Mucosa of gallbladder (tissue), 1 donor: ENCODE data around the gene KAT6B. TPM values are rescaled to one million over a fixed set of nuclear protein-coding genes. Genes with fewer than 3 reads are reported as not detected.

Source experiments
- DNase-seq: peaks from one replicate; pipeline ENCODE4 v3.0.0-alpha.2; 2020; ENCODE audit warnings: low spot score
- total RNA-seq: library from RNA; stranded (reverse); gene quantifications from one replicate; pipeline ENCODE4 v1.2.1, GENCODE V29; 2021
- donor health status: DM: no; HTN: no; CAD: no.

The KAT6B gene
- total RNA-seq, 1 donor from 2014 or later, result 33.0 TPM

DNA sequence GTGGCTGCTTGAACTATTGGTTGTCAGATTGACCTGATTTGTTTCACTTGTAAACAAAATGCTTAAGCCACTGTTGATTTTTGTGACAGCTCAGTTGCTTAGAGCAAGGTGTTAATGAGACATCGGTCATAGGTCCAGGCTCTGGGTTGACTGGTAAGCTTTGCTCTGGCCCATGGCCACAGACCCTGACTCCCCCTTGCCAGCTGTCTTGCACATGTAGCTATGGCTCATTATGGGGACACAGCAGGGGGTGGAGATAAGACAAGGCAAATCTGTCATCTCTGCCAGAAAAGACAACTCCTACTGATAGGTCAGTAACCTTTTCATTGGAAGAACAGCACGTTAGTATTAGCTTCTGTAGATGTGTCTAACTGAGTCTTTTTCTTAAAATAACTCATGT lies 95.3 kb downstream of the KAT6B start:
- DNase-seq, result no peak

DNA sequence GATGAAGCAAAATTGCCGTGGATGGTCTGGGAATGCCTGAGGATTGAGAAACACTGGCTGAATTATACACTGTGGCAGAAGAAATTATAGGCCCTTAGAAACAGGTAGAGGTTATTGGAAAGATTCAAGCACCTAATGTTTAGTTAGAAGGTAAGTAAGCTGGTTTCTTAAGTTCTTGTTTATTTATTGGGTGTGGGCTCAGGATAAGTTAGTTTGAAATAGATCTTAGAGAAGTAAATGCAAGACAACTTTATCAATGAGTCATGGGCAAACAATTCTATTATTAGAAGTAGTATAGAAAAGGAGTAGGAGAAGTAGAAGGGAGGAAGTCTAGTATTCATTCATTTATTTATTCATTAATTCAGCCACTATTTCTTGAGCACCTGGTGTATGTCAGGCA lies 96.5 kb downstream of the KAT6B start:
- DNase-seq, result no peak

DNA sequence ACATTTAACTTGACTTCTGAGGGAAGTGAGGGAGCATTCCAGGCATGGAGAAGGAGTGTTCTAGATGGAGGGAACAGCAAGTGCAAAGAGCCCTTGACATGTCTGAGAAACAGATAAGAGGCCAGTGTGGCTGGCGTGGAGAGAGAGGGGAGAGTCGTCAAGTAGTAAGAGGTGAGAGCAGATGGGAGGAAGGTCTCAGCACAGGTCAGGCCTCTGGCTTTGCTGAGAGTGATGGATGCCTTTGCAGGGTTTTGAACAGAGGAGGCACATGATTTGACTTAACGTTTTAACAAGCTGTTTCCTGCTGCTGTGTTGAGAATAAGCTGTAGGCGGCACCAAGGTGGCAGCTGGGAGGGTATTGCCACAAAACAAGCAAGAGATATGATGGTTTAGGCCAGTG lies 97.2 kb downstream of the KAT6B start:
- no peak for DNase-seq

DNA sequence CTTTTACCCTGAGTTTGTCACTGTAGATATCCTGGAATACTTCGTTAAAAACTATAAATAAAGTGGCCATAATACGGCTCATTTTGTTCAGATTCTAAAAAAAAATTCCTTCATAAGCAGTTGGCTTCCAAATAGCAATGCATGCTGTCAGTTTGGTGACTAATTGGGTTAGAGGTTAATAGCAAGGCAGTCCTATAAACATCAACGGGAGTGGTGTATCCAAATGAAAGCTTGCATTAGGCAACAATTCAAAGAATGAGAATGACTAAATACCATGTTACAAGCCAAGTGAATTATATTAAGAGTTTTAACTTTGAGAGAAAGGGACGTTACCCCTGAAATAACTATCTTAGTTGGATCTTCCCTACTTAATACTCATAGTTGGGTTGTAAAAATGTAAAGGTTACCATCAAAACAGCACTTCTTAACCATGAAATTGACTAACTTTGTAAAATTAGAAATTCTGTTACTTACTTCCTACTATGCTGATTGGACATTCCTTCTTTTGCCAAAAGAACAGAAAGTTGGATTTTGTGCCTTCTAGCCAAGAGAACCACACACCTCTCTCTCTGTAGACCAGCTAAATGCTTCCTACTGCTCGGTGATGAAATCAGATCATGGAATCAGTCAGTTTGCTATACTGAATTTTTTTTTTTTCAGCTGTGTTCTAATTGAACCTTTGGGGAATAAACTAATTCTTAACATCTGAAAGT lies 98.0 kb downstream of the KAT6B start:
- no peak for DNase-seq

DNA sequence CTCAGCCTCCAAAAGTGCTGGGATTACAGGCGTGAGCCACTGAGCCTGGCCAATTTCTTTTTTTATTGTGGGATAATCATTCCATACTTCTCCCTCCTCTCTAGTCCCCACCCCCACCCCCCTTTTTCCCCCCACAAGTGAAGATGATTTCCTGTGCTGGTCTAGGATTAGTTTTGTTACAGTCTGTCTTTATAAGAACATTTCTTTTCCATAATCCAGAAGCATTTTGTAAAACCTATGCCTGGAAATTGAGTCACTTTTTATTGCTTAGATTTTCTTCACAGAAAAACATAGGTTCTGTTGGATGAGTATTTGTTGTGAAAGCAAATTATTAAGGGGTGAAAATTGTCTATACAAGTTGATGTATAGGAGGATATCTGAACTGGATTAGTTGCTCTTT lies 98.9 kb downstream of the KAT6B start:
- no peak for DNase-seq

DNA sequence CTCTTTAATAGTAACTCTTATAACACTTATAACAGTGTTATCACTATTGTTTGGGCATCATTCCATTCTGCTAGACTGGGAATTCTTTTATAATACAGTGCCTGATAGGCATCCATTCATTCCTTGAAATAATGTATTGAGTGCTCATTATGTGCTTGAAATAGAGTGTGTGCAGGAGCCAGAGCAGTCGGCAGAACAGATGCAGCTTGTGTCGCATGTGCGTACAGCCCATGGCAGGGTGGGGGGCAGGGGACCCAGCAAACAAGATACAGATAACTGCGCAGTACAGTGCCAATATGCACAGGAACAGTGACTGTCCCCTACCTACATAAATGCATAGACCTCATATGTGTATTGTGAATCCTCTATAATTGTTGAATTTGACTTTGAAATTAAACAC lies 99.3 kb downstream of the KAT6B start:
- no peak for DNase-seq

DNA sequence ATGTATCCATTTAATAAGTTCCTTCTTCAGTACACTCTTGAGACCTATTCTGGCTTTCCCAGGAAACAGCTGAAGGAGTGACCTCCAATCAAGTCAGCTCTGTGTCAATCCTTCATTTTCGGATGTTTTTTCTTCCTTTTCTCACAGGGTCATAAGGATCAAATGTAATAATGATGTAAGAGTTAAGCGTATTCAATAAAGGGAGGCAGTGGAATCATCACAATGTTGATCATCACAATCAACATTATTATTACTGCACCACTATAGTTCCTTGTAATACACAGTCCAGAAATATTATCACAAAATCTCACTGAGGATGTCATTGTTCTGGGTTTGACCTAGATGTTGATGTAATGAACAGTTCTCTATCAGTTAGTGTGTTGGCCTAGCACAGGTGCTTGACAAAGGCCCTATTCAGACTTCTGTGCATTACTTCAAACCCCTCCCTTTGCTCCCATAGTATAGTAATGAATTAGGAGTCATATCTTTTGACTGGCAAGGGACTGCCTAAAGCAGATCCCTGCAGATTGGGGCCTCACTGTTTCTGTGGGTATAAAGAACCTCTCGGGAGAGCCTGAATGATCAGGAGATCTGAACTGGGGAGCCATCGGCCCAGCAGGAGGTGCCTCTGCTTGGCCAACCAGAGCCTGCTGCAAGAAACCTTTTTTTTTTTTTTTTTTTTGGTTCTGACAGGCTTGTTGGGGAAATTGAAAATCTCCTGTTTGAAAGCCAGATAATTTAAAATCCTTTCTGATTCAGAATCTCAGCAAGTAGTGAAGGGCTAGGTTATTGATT lies 100.6 kb downstream of the KAT6B start:
- no peak for DNase-seq

DNA sequence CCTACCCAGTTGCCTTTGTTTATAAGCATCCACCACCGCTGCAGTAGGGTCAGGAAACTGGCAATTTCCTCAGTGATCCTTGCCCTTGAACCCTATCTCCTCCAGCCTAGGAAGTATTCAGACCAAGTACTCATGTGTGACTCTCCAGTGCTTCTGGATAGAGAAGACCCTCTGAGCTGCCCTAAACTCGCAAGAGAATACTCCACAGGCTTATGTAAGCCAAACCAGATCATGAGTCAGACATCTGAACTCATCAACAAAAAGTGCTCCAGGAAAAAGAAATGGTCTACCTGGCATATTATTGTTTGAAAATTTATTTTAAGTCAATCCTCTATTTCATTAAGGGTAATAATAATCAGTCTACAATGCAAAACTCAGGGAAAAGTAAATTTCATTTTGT lies 101.3 kb downstream of the KAT6B start:
- no peak for DNase-seq

DNA sequence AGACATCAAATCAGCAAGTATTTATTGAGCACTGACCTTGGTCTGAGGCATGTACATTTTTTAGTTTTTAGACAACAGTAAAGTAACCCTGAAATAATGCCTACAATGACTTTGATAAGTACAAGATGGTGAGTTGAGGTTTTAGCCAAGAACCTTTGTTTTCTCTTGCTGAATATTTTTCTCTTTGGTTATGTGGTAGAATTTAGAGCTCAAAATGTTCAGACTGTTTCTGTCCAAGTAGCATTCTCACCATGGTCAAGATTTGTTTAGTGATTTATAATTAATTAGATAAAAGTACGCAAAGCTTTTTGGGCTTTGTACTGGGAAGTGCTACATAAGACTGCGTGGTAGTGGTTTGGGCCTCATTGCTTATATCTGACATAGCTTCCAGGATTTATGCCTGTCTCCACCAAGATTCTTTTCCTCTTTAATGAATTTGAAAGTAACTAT lies 102.4 kb downstream of the KAT6B start:
- no peak for DNase-seq

DNA sequence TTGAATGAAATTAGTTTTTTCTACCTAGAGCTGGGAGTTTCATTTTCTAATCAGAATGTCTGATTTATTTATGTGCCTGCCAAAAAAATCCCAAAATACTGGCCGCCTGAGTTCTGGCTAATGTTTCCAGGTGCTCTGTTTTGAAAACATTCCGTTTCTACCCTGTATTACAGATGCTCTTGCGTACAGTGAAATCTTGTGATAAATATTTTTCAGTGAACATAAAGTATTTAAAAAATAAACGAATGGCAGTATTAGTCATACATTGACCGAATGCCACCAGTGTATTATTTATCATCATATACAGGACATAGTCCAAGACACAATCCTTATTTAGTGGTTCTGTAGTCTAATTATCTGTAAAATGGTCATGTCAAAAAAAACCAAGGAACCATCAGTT lies 102.8 kb downstream of the KAT6B start:
- DNase-seq, result no peak

DNA sequence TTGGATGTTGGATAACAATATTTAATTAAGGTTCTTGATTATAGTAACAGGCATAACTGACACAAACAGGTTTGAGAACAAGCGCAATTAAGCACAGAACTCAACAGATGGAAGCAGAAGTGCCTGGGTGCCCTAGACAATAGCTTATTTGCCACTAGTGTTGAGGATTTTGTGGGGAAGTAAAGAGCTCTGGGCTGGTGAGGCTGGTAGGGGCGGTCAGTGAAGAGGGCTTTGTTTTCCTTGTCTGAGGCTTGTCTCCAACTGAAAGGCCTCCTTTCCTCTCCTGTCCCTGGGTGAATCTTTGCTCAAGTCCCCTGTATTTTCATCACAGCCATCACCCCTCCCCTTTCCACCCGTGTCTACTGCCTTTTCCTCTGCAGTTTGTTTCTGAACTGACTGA lies 104.6 kb downstream of the KAT6B start:
- DNase-seq, result no peak

DNA sequence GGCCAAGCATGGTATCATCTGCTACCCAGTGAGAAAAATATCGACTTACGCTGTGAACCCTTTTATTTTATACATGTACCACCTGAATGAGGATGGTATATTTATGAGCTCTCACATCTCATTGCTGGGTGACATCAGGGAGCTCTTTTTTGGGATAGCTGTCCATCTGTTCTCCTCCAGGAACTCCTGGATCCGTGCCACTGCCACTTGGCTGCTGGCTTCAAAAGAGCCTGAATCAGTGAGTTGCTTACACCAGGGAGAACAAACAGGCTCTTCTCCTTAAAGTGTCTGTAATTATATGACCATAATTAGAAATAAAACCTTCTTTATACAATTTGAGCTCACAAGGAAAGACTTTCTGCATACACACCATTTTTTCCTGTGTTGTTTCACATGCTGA lies 106.2 kb downstream of the KAT6B start:
- no peak for DNase-seq

DNA sequence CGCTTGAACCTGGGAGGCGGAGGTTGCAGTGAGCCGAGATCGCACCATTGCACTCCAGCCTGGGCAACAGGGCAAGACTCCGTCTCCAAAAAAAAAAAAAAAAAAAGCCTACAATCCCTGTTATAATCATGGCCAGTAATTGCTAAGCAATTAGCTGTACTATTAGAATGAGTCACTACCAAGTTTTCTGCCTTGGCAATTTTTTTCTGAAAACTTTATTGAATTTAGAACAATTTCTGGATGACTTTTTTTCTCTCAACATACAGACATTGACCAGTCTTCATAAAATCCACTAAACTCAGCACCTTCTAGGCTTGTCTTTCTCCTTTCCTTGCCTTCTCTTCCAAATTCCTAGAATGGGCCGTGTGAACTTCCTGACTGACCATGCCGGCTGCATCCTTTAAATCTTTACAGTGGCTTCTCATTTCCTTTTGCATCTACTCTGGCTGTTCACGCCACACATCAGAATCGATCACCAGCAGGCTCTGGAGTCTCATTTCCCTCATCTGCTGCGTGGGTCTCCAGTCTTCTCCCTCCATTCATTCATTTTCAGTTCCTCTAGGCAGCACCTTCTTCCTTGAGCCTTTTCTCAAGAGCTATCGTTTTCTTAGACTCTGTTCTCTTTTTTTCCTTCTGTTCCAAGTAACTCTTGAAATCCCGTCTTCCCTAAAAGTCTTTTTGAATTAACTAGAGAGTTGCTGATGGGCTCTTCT lies 107.9 kb downstream of the KAT6B start:
- DNase-seq, result no peak

DNA sequence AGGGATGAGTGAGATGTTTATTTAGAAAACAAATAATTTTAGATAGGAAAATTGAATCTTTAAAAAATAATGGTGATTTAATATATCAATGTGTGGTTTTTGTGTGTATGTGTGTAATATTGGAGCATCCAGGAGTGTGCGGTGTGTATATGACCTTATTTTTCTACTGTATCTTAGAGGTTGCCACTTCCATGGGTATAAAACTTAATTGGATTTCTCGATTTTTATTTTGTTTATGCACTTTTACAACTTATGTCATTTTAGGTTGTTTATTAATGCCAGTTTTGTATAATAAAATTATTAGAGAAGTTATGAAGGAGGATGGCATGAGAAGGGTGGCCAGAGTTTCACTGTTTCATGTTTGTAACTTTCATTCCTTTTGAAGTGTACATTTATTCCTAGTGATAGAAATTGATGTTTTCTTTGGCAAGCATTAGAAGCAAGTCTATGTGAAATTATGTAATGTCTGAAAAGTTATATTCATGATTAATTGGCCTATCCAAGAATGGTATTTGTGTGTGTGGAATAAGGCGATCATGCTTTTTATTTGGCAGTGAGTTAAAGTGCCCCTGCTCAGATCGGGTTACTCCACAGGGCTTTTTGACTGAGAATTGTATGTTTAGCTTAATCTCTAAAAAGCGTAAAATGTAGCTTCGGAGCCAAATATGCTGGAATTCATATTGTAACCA lies 110.3 kb downstream of the KAT6B start:
- DNase-seq, result no peak

DNA sequence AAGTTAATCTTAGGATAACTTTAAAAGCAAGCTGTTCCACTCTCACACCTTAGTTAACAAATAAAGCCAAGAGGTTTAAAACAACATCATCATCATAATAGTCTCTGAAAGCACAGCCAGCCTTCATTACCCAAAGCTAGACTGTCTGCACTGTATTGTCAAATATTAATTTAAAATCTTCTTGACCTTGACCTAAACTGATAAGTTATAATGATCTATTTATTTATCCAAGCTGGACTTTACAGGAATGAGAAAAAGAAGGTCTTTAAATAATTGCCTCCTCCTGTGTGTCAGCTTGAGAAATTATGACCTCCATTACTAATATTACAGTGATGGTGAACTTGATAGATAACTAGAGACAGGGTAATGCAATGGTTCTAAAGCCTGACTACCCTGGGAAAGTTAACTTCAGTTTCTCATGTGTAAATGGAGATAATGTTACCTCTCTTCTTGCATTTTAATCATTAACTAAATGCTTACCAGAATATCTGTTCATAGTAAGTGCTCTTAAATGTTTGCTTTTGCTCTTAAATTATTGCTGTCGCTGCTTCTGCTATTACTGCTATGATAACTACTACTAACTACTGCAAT lies 111.0 kb downstream of the KAT6B start:
- DNase-seq, result no peak

DNA sequence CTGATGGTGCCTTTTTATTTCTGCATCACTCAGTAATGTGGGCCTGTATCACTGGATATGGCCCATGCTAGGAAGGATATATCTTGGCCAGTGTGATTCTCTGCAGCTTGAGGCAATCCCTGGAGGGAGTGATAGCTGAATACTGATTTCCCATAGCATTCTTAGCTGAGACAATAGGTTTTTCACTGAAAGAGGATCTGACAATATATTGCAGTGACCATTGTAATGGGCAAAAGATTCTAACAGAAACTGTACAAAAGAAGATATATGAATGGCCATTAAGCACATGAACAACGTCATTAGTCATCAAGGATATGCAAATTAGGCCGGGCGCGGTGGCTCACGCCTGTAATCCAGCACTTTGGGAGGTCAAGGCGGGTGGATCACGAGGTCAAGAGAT lies 117.8 kb downstream of the KAT6B start:
- DNase-seq, result no peak

DNA sequence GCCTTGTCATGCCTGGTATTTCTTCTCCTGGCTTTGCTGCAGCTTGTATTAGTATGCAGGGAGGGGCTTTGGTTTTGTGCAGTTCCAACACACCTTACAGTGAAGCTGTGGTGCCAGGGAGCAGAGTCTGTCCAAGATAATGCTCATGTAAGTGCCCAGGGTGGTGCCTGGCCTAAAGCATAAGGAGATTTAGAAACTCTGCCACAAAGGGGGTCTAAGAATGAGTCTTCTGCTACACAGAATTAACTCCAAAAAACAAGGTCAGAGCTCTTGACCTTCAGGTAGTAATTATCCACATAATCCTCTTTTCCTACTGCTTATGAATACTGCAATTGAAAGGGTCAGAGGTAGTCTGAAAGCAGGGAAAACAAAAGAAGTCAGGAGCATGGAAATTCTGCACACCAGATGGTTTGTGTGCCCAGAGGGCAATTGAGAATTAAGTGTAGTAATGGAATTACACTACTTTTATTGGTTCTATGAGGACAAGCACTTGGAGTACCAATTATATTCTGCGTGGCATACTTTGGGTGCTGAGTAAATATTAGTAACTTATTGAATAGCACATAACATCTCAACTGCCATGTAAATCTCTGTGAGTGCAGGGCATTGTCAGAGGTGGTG lies 121.5 kb downstream of the KAT6B start:
- no peak for DNase-seq

DNA sequence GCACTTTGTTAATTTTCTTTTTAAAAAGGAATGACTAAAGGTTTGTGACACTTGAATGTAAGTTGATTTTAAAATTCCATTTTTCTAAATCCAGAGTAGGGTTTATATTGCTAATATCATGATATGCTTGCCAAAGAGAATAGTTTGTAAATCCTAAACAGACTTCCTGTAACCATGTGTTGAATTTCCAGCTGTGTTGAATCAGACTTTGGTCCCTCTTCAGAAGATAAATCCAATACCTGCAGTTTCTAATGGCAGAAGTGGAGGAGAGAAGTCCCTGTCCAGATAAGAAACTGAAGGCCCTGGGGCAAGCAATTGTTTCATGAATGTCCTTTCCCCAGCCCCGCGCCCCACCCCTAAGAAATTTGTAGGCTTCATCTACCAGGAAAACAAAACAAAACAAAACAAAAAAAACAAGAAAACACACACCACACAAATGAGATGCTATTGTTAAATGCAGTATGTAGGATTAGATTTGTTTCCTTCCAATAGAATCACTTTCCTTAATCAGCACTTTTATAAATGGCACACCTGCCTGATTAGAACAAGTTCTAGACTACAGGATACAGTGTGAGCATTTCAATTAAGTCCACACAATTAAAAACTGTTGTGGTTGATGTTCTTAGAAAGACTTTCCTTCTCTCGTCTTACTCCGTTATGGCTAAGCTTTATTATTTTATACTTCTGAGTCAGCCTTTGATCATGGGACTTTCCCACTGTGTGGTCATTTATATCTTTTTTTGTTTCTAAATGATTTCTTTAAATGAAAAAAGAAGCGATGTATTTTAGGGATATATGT lies 122.8 kb downstream of the KAT6B start:
- DNase-seq, result no peak

DNA sequence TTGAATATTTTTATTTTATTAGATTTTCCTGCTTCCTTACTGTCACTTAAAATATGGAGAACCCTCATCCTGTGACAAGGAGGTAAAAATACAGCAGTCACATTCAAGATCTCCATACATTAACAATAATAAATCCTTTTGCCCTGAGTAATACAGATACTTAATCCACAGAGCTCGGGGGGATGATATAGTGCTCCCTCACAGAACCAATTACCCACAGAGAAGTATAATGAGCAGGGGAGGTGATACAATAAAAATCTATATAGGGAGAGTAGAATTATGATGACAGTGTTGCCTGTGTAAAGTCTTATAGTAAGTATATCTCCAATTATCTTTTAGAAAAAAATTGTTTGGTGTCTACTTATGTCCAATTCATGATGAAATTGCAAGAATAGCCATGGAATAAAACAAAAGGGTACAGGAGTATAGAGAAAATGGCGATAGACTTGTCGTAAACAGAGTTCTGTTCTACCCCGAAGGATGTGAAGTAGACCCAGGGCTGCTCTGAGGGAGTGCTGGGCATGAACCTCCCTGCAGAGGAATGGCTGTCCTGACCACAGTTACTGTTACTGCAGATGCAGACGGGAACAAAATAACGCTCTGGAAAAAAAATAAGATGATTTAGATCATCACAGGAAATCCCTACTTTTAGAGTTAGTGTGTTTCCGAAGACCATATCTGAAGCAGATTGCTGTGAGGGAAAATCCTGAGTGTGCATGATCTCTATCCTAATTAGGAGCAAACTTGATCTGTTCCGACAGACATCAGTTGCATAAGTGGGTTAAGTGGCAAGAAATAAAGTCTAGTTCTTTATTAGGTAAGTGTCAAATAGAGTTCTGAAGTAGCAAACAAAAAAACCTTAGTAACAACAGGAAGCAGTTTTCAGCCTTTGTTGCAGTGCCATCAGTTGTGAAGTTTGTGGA lies 123.7 kb downstream of the KAT6B start:
- no peak for DNase-seq
